CD14-positive monocyte (primary cell): ENCODE measurements around the gene SERPINA1. TPM values are rescaled to one million over a fixed set of nuclear protein-coding genes. Genes with fewer than 3 reads are reported as not detected.

ENCODE experiments used
- DNase-seq, 3 donors: peaks; one replicate each; pipeline ENCODE4 v3.0.0-alpha.2; 2011 to 2022
- H2AFZ ChIP-seq: 2 replicates; pipeline ENCODE4 v1.6.0; 2012; ENCODE audit warnings: mild to moderate bottlenecking, low read depth, low read length, inconsistent platforms; ENCODE audit not compliant: insufficient read depth, poor library complexity, severe bottlenecking
- H3K27ac ChIP-seq, 2 donors: 1 replicate in 1 of 2; 2 replicates in 1 of 2; pipeline ENCODE4 v1.5.1; 2012 to 2013; ENCODE audit warnings: low read length in 2 of 2, control low read depth in 1 of 2, inconsistent platforms in 1 of 2, low read depth in 1 of 2, mild to moderate bottlenecking in 1 of 2
- H3K27me3 ChIP-seq, 2 donors: one replicate each; pipeline versions ENCODE4 v1.6.0 to v1.6.1; 2011 to 2013; ENCODE audit warnings: low read length in 2 of 2; ENCODE audit not compliant: control insufficient read depth in 2 of 2, insufficient read depth in 2 of 2
- H3K36me3 ChIP-seq, 2 donors: replicated peaks in 1 of 2; 1 replicate in 1 of 2; 2 replicates in 1 of 2; pipeline versions ENCODE4 v1.5.1 to v1.6.1; 2012 to 2013; ENCODE audit warnings: low read length in 2 of 2, control low read depth in 1 of 2, inconsistent platforms in 1 of 2, mild to moderate bottlenecking in 1 of 2; ENCODE audit not compliant: insufficient read depth in 2 of 2, control insufficient read depth in 1 of 2
- H3K4me1 ChIP-seq, 2 donors: 1 replicate in 1 of 2; 2 replicates in 1 of 2; pipeline versions ENCODE4 v1.5.1 to v1.6.1; 2012 to 2013; ENCODE audit warnings: low read length in 2 of 2, control low read depth in 1 of 2, inconsistent platforms in 1 of 2, mild to moderate bottlenecking in 1 of 2, moderate library complexity in 1 of 2; ENCODE audit not compliant: insufficient read depth in 2 of 2, control insufficient read depth in 1 of 2
- H3K4me2 ChIP-seq: replicated peaks from 2 replicates; pipeline ENCODE3; 2012; ENCODE audit warnings: low read length, moderate library complexity, mild to moderate bottlenecking; ENCODE audit not compliant: poor library complexity, severe bottlenecking; ENCODE audit errors: extremely low read depth
- H3K4me3 ChIP-seq, 3 experiments: fragments of 200-600 bp in 1 of 3; sonication (generic) in 1 of 3; replicated peaks in 1 of 3; 1 replicate in 2 of 3; 2 replicates in 1 of 3; pipeline ENCODE4 v1.5.1; 2011 to 2013; ENCODE audit warnings: low read length in 3 of 3, mild to moderate bottlenecking in 3 of 3, control low read depth in 2 of 3, low read depth in 2 of 3, inconsistent platforms in 1 of 3, moderate library complexity in 1 of 3
- H3K79me2 ChIP-seq: 2 replicates; pipeline ENCODE4 v1.6.0; 2012; ENCODE audit warnings: mild to moderate bottlenecking, control low read depth, inconsistent platforms, low read length, moderate library complexity; ENCODE audit not compliant: insufficient read depth
- H3K9ac ChIP-seq: 2 replicates; pipeline ENCODE4 v1.6.0; 2017; ENCODE audit warnings: low read length, mild to moderate bottlenecking; ENCODE audit not compliant: insufficient read depth, poor library complexity, severe bottlenecking
- H3K9me3 ChIP-seq, 2 donors: replicated peaks in 1 of 2; 1 replicate in 1 of 2; 2 replicates in 1 of 2; pipeline versions ENCODE4 v1.5.1 to v1.6.1; 2012 to 2013; ENCODE audit warnings: low read length in 2 of 2, control low read depth in 1 of 2; ENCODE audit not compliant: control insufficient read depth in 1 of 2, insufficient read depth in 1 of 2
- H4K20me1 ChIP-seq: 2 replicates; pipeline ENCODE4 v1.6.0; 2012; ENCODE audit warnings: mild to moderate bottlenecking, low read length, control low read depth, moderate library complexity; ENCODE audit not compliant: insufficient read depth
- H3K27ac Mint-ChIP-seq, 7 donors: one replicate each; pipeline ENCODE4 v1.8.0; 2020; ENCODE audit warnings: mild to moderate bottlenecking in 7 of 7, mixed read lengths in 7 of 7, moderate library complexity in 6 of 7, inconsistent platforms in 2 of 7
- H3K27me3 Mint-ChIP-seq, 3 donors: one replicate each; pipeline ENCODE4 v1.8.0; 2021 to 2022; ENCODE audit warnings: low read depth in 3 of 3, mild to moderate bottlenecking in 3 of 3, mixed read lengths in 3 of 3, moderate library complexity in 3 of 3, inconsistent platforms in 1 of 3
- H3K36me3 Mint-ChIP-seq, 2 donors: one replicate each; pipeline ENCODE4 v1.8.0; 2020; ENCODE audit warnings: mixed read lengths in 2 of 2, inconsistent platforms in 1 of 2, mild to moderate bottlenecking in 1 of 2
- H3K4me1 Mint-ChIP-seq: one replicate; pipeline ENCODE4 v1.8.0; 2020; ENCODE audit warnings: mild to moderate bottlenecking, mixed read lengths
- H3K4me3 Mint-ChIP-seq, 2 donors: one replicate each; pipeline ENCODE4 v1.8.0; 2020; ENCODE audit warnings: mild to moderate bottlenecking in 2 of 2, mixed read lengths in 2 of 2, moderate library complexity in 1 of 2
- H3K9me3 Mint-ChIP-seq, 7 donors: one replicate each; pipeline ENCODE4 v1.8.0; 2020 to 2022; ENCODE audit warnings: mixed read lengths in 7 of 7, mild to moderate bottlenecking in 6 of 7, moderate library complexity in 6 of 7, inconsistent platforms in 2 of 7
- CTCF ChIP-seq: fragments of 200-600 bp; IDR thresholded peaks from one replicate; pipeline ENCODE4 v1.8.0; 2022; ENCODE audit warnings: antibody characterized with exemption, mild to moderate bottlenecking
- WGBS: methylation state at CpG from one replicate; pipeline ENCODE4 v1.1.5; 2013; ENCODE audit warnings: missing lambda C conversion rate; ENCODE audit not compliant: insufficient coverage; 5-methylcytosine and 5-hydroxymethylcytosine counted together
- intact Hi-C, 2 donors: fragments of 100-400 bp; cut with micrococcal nuclease; formaldehyde crosslinking; loops; one replicate each; pipeline versions ENCODE4 v1.15.0 to v1.15.1; 2023
- polyA plus RNA-seq, 3 donors: library from polyadenylated mRNA; depleted of rRNA in 1 of 3; unstranded in 2 of 3; stranded (reverse) in 1 of 3; fragments of 300-500 nt in 2 of 3; fragments of >200 nt in 1 of 3; fragmentation: Illumina TruSeq in 2 of 3; gene quantifications; 1 replicate in 2 of 3; 2 replicates in 1 of 3; pipeline ENCODE4 v1.2.3, GENCODE V29; 2012 to 2021

Gene SERPINA1
- polyA plus RNA-seq, 3 donors, result 1,278 to 2,075 (median 2,042) TPM

GRCh38 chr14:94404561-94404960 lies 16.2 kb upstream of the SERPINA1 start:
- Histone ChIP-seq H3K9ac (no peak overlapping the region), H3K27ac (no peak overlapping the region), H2AFZ (no peak overlapping the region), H4K20me1 (no peaks in the 10 kb centered on the region), H3K4me3 (no peak overlapping the region), H3K79me2 (no peaks in the 10 kb centered on the region), H3K4me2 (no peak overlapping the region), H3K4me1 (peaks cover 28 to 40% of the 10 kb centered on the region in 2 donors), H3K36me3 (no peaks in the 10 kb centered on the region), H3K9me3 (no peaks in the 10 kb centered on the region), H3K27me3 (peaks cover 0 to 2% of the 10 kb centered on the region in 2 donors)
- no peak for DNase-seq
- intact Hi-C loops, result no loop called here
- Mint-ChIP-seq H3K4me3 (no peak overlapping the region), H3K4me1 (peaks cover 4% of the 10 kb centered on the region), H3K27me3 (peaks cover 0 to 2% (median 0%) of the 10 kb centered on the region in 3 donors), H3K27ac (no peak overlapping the region), H3K36me3 (peaks cover 0 to 4% of the 10 kb centered on the region in 2 donors), H3K9me3 (peaks cover 0 to 8% (median 4%) of the 10 kb centered on the region in 7 donors)
- 89% methylated on average over 2 of the region's 2 CpGs for WGBS
- TF ChIP-seq CTCF, result no peak

- no peaks in the 10 kb centered on the region for H3K36me3 ChIP-seq
- Mint-ChIP-seq H3K9me3 (peaks cover 0 to 6% (median 4%) of the 10 kb centered on the region in 7 donors), H3K4me3 (no peak overlapping the region), H3K36me3 (peaks cover 0 to 4% of the 10 kb centered on the region in 2 donors), H3K4me1 (peaks cover 9% of the 10 kb centered on the region), H3K27ac (no peak overlapping the region), H3K27me3 (peaks cover 0 to 1% (median 0%) of the 10 kb centered on the region in 3 donors)
- H3K27ac ChIP-seq, result peak overlapping the region in 1 of 2 donors; percentile 12
- H3K9me3 ChIP-seq, result no peaks in the 10 kb centered on the region
- WGBS, result no CpG with 5 or more reads among the region's 4 CpGs
- peaks cover 32 to 45% of the 10 kb centered on the region in 2 donors for H3K4me1 ChIP-seq
- no peaks in the 10 kb centered on the region for H3K79me2 ChIP-seq
- no peak for DNase-seq
- no peak overlapping the region for H3K9ac ChIP-seq
- no peak for TF ChIP-seq CTCF
- H3K27me3 ChIP-seq, result peaks cover 0 to 1% of the 10 kb centered on the region in 2 donors
- H3K4me3 ChIP-seq, result no peak overlapping the region
- intact Hi-C loops, result no loop called here
- no peaks in the 10 kb centered on the region for H4K20me1 ChIP-seq
- peak overlapping the region; percentile 29 for H2AFZ ChIP-seq
- no peak overlapping the region for H3K4me2 ChIP-seq
These were observed 15.0 kb upstream of the SERPINA1 start for GRCh38 chr14:94403312-94403932.
